Fibroblast of skin of back (primary cell): ENCODE data around the gene SLC66A3.
"Not testable (repeated sequence)": the region's sequence is repeated elsewhere in the genome, so short reads cannot be mapped to it uniquely, and the experiment has no call there.

Experiments used
- DNase-seq: peaks from one replicate; pipeline ENCODE4 v3.0.0-alpha.2; 2013

The SLC66A3 gene

DNA sequence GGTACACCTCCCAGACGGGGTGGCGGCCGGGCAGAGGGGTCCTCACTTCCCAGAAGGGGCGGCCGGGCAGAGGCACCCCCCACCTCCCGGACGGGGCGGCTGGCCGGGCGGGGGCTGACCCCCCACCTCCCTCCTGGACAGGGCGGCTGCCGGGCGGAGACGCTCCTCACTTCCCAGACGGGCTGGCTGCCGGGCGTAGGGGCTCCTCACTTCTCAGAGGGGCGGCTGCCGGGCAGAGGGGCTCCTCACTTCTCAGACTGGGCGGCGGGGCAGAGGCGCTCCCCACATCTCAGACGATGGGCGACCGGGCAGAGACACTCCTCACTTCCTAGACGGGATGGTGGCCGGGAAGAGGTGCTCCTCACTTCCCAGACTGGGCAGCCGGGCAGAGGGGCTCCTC, 9.8 kb downstream of the SLC66A3 start:
- not testable (repeated sequence) for DNase-seq

DNA sequence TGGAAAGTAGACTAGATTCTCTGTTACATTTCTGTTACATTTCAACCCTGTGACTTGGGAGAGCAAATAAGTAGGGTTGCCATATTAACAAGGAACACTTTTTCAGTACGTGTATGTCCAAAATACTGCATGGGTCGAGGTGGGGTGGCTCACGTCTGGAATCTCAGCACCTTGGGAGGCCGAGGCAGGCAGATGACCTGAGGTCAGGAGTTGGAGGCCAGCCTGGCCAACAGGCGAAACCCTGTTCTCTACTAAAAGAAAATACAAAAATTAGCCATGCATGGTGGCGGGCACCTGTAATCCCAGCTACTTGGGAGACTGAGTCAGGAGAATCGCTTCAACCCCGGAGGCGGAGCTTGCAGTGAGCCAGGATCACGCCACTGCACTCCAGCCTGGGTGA, 11.2 kb downstream of the SLC66A3 start:
- DNase-seq: no peak

- no peak for DNase-seq
These were observed 13.2 kb downstream of the SLC66A3 start for GRCh38 chr2:11168488-11168887.

DNA sequence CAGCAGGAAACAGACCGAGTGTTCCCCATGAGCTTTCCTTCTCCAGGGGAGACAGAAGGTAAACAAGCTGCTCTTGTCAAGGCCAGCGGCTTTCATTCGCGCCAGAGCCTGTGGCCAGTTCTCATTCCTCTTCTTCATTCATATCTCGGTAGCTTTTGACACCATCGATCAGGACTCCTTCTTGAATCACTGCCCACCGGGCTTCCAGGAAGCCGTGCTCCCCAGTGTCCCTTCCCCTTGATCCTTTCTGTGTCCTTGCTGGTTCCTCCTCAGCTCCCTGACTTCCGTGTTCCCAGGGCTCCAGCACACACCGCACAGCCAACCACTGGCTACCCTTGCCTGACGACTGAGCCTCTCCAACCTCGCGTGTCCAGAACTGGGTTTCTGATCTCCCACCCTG, 14.1 kb downstream of the SLC66A3 start:
- DNase-seq: no peak

DNA sequence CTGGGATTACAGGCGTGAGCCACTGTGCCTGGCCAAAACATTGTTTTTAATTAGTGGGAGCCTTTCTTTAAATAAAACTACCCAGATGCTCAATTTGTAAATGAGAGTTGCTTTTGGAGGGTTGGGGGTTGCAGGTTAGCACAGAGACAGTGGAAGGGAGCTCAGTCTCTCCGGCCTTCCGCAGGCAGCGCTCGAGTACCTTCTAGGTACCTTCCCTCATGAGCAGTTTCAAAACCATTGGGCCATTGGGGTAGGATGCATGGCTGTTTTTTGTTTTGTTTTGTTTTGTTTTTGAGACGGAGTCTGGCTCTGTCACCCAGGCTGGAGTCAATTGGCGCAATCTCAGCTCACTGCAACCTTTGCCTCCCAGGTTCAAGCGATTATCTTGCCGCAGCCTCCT, 19.0 kb downstream of the SLC66A3 start:
- no peak for DNase-seq

DNA sequence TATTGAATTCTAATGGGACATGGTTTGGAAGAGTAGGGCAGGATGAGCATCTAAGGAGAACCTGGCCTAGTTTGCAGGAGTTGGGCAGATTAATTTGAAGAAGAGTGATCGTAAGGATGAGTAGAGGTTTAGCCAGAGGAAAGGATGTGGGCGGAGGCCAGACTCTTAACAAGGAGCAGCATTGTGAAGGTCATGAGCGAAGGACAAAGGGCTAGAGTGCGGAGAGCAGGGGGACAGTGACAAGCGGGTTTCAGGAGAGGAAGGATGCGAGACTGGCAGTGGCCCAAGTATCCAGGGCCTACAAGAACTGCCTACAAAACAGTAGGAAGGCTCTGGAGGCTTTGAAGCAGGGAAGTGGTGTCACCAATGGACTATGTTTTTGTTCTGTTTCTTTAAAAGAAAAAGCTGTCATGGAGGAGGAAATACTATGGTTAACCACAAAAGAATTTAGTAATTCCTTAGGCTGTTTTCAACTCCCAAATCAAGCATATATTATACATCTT, 20.1 kb downstream of the SLC66A3 start:
- DNase-seq: peak; percentile 88

- DNase-seq: no peak
These were observed 22.8 kb downstream of the SLC66A3 start for GRCh38 chr2:11177871-11178690.

- DNase-seq: no peak
These were observed 23.9 kb downstream of the SLC66A3 start for GRCh38 chr2:11179196-11179595.

DNA sequence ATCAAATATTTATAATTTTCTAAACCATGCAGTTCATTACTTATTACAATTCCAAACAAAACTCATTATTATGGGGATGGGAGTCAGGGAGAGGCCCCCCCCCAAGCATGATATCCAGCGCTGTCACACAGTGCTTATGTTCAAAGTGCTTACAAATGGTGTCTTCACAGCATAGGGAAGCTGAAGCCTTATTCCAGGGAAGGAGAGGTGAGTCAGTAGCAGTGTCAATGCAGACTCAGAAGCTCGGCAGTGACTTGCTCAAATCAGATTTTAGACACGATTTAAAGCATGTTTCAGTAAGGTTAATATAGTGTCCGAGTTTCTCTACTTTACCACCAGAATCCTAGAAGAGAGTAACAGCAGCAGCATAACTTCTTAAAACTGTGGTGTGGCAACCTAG, 24.6 kb downstream of the SLC66A3 start:
- DNase-seq: no peak

- no peak for DNase-seq
These were observed 25.4 kb downstream of the SLC66A3 start for GRCh38 chr2:11180653-11181052.

GRCh38 chr2:11182951-11183350, 27.7 kb downstream of the SLC66A3 start:
- no peak for DNase-seq

DNA sequence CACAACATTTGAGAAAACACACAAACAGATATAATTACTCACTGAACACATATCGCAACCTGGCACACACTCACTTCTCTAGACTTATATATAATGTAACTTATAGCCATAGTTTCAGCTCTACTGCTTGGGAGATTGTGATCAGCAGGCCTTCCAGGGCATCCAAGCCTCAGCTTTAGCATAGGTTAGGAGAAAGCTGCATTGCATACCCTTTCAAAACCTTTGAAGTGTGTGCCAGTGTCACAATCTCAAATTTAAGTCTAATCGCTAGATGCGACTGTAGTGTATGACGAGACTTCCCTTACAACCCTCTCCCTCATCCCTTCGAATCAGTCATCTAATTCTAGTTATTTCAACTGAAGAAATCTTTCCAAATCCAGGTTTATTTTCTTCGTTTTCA, 30.9 kb downstream of the SLC66A3 start:
- DNase-seq: no peak

GRCh38 chr2:11187083-11187619, 31.9 kb downstream of the SLC66A3 start:
- DNase-seq: peak; percentile 68

DNA sequence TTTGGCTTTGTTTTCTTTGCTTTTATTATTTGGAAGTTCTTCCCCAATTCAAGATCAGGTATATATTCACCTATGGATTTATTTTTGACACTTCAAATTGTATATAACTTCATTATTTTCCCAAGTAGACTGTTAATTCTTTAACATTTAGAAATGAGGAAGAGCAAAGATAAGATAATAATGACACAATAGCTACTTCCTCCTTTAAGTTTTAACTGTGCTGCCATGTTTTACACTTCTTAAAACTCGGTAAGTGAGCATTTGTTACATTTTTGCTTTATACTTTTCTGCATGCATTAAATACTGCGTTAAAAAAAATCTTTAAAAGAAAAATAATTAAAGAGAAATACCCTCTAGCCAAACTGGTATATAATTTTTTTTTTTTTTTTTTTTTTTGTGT, 32.5 kb downstream of the SLC66A3 start:
- DNase-seq: no peak

- no peak for DNase-seq
These were observed 41.0 kb downstream of the SLC66A3 start for GRCh38 chr2:11196246-11196645.

DNA sequence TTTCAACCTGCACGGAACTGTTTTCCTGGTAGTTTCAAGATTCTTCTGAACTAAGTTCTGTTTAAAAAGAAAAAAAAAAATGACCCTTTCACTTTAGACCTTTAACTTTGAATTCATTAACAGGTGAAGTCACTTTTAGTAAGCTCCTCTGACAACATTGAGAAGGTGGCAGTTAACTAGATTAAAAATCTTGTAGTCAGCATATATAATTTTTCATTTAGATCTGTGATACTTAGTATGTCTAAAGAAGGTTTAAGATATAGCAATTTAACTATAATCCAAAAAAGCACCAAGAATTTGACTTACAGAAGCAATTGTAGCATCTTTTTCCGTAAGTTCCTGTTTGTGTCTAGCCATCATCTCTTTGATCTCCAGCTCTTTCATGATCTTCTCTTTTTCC, 45.4 kb downstream of the SLC66A3 start:
- no peak for DNase-seq

DNA sequence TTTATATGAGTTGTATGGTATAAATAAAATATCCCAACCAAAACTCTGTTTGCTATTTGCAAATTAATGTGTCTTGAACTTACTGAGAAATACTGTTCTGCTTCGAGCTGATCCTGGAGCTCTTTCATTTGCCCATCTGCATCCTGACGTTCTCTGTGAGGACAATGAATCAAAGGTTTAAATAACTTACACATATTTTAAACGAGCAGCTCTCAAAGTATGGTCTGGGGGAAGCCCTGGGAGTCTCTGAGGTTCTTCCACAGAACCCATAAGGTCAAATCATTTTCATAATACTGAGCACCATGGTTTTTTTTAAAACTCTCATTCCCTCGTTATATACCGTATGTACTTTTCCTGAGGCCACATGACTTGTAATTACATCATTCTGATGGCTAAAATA, 46.7 kb downstream of the SLC66A3 start:
- no peak for DNase-seq

DNA sequence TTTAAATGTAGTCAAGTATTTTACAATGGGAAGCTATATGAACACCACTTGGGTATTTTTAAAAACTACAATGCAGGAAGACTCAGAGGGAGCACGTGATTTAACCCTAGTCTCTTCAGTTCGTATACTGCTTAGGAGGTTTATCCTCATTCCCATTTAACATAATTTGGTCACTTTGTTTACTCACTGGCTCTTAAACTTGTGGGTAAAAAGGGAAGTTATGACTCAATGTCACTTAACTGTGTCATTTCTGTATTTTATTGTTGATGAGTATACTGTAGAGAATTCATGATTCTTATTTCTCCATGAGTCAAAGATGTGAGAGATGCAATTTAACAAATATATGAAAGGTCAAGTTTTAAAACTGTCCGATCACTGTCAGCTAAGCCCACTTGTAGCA, 48.2 kb downstream of the SLC66A3 start:
- peak; percentile 80 for DNase-seq

- DNase-seq: no peak
These were observed 52.8 kb downstream of the SLC66A3 start for GRCh38 chr2:11208083-11208482.

- DNase-seq: peak; percentile 3
These were observed 57.4 kb downstream of the SLC66A3 start for GRCh38 chr2:11212645-11213044.

DNA sequence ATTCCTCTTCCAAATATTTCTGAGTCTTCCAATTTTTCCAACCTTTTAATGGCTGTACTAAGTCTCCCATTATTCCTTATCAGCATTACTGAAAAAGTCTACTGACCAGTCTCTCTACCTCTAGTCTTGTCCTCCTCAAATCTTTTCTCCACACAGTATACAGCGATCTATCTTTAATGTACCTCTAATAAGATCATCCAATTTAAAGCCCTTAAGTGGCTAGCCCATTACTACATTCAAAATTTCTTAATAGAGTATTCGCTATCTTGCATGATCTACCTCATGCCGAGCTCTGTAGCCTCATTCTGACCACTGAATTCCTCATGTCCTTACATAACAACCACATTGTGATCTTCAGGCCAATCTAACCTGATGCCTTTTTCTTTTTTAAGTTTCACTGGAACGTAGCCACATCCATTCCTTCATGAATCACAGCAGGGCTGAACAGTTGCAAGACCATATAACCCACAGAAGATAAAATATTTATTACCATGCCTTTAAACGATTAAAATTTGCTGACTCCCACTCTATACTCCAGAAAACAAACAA, 57.9 kb downstream of the SLC66A3 start:
- peak; percentile 2 for DNase-seq

- DNase-seq: no peak
These were observed 58.7 kb downstream of the SLC66A3 start for GRCh38 chr2:11213975-11214374.

GRCh38 chr2:11214770-11215169, 59.5 kb downstream of the SLC66A3 start:
- DNase-seq: no peak

DNA sequence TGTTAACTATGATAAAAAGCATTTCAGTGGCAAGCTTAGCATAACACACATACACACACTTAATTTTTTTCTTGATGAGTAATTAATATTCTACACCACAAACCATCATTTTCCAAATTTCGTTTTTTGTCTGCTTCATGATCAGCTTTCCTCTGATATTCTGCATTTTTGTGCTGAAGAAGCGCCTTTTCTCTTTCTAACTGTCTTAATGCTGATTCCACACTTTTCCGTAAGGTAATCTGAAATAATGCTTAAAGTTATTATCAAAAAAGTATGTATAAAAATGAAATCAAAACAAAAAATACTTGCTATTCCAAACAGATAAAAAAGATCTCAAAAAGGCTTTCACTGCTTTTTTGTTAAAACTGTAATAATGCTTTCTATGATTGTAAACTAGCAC, 60.1 kb downstream of the SLC66A3 start:
- no peak for DNase-seq
